Measurements from ENCODE around the gene ZNF281.
A peak's percentile ranks its signal among the peaks of the same experiment; 100 is the strongest.
"Not testable (repeated sequence)": the region's sequence is repeated elsewhere in the genome, so short reads cannot be mapped to it uniquely, and the experiment has no call there.

ZNF281 gene

DNA sequence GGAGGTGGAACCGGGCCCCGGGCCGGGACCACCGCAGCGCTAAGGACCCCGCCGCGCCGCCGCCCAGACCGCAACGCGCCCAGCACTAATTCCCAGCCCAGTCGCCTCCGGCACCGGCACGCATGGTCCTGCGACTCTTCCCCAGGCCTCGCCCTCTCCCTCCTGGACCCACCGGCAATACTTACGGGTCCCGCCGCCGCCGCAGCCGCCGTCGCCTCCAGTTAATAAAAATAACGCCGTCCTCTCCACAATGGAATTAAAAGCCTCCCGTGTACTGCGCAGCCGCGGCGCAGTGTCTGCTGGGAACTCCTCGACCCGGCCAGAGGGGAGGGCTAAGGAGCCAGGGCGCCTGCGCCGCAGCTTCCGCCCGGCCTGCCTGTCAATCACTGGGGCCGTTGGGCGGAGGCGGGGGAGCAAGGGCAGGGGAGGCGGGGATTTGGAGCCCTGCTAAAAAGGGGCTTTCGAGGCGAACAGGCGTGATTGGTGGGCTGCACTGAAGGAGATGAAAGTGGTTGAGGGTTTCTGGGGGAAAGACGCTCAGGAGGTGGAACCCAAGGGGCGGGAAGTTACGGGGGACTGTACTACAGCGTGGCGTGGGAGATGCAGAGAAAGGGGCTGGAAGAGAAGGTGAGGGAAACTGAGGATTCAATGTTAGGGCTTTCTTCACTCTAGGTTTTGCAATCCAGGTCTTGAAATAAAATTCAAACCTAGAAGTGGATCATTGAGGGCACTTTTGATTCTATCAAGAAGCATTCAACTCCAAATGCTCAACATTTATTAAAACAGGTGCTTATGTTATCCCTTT lies at the start of gene ZNF281:
TSS of gene ZNF281 (minus strand) at position 276 of the 805 bp plus-strand sequence. CDS start 331 bp downstream, outside the sequence.
- FAIRE-seq (peak; percentile 24), DNase-seq (ENCODE audit: low spot score) (peak; percentile 86)

GRCh38 chr1:200458780-200459179 lies 48.9 kb upstream of the ZNF281 start:
- DNase-seq (ENCODE audit: low spot score) (no peak), FAIRE-seq (no peak)

DNA sequence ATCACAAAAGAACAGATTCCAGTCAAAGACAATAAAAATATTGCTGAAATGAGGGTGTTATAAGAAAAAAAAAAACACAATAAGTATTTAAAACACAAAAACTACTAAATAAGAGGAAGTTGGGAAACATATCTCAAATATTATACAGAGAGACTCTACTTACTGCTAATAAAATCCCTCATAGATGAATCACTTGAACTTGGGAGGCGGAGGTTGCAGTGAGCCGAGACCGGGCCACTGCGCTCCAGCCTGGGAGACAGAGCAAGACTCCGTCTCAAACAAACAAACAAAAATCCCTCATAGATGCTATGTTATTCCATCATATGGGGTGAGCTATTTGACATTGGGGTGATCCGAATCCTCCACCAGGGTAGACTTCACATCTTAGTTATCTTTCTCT lies 48.0 kb upstream of the ZNF281 start:
- DNase-seq (ENCODE audit: low spot score) (no peak), FAIRE-seq (no peak)

GRCh38 chr1:200454425-200454824 lies 44.6 kb upstream of the ZNF281 start:
- FAIRE-seq: no peak
- DNase-seq (ENCODE audit: low spot score): no peak

DNA sequence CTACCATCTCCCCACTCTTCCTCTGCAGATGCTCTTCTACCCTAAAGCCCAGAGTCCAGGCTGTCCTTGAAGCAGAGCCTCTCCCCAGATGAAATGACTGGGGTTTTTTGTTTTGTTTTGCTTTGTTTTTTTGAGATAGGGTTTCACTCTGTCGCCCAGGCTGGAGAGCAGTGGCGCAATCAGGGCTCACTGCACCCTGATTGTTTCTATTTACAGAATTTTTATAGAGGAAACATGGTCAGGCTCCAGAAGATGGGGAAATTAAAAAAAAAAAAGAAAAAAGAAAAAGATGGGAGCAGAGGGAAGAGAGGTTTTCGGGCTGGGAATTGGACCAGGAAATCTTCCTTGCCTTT lies 43.7 kb upstream of the ZNF281 start:
- DNase-seq (ENCODE audit: low spot score) (no peak), FAIRE-seq (no peak)

- FAIRE-seq: no peak
- DNase-seq (ENCODE audit: low spot score): no peak
Observed at GRCh38 chr1:200452850-200453552, 43.2 kb upstream of the ZNF281 start.

DNA sequence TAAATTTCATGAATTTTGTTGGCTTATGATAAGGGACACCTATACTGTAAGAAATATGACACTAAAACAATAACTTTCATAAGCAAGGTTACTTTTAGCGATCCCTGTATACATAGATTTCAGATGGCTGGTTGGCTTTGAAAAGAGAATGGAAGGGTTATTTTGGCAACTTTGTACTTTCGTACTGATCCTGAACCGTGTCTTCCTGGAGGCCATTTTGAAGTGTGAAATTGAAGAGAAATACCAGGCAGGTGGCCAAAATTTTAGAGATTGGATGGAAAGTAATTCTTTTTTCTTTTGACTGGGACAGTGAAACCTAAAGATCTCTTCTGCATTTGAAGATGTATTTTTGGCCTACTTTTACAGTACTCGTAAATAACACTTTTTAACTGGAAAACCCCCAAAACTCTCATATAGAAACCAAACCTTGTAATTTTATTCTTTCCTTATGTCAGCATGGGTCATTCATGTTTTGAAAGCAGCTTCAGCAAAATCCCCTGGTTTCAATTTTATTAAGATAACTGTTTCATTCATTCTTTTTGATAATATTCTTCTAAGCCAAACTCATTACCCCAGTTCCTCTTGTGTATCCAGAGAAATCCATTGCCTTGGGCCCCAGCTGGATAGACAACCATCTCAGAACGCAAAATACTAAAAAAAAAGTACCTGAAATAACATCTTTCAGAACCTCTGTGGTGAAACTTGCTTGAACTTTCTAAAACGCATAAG lies 38.4 kb upstream of the ZNF281 start:
- DNase-seq (ENCODE audit: low spot score): no peak

DNA sequence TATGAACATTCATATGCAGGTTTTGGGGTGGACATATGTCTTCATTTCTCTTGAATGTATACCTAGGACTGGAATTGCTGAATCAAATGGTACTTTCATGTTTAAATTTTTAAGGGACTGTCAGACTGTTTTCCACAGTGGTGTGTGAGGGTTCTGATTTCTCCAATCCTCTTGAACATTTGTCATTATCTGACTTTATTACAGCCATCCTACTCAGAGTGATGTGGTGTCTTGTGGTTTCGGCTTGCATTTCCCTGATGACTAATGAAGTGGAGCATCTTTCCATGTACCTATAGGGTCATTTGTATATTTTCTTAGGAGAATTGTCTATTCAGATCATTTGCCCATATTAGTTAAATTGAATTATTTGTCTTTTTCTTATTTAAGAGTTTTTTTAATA lies 35.4 kb upstream of the ZNF281 start:
- DNase-seq (ENCODE audit: low spot score): peak; percentile 63
- FAIRE-seq: peak; percentile 92

More for the DNA sequence above, 38.4 kb upstream of the ZNF281 start:
- no peak for FAIRE-seq

DNA sequence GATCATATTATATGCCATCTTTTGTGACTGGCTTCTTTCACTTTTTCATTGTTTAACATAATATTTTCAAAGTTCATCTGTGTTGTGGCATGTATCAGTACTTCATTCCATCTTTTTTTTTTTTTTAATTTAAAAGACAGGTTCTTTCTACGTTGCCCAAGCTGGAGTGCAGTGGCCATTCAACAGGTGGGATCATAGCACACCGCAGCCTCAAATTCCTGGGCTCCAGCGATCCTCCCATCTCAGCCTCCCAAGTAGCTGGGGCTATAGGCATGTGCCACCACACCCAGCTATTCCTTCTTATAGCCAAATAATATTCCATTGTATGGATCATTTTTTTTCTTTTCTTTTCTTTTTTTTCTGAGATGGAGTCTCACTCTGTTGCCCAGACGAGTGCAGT lies 34.6 kb upstream of the ZNF281 start:
- FAIRE-seq: no peak
- no peak for DNase-seq (ENCODE audit: low spot score)

GRCh38 chr1:200443860-200444259 lies 34.0 kb upstream of the ZNF281 start:
- DNase-seq (ENCODE audit: low spot score): no peak
- no peak for FAIRE-seq

DNA sequence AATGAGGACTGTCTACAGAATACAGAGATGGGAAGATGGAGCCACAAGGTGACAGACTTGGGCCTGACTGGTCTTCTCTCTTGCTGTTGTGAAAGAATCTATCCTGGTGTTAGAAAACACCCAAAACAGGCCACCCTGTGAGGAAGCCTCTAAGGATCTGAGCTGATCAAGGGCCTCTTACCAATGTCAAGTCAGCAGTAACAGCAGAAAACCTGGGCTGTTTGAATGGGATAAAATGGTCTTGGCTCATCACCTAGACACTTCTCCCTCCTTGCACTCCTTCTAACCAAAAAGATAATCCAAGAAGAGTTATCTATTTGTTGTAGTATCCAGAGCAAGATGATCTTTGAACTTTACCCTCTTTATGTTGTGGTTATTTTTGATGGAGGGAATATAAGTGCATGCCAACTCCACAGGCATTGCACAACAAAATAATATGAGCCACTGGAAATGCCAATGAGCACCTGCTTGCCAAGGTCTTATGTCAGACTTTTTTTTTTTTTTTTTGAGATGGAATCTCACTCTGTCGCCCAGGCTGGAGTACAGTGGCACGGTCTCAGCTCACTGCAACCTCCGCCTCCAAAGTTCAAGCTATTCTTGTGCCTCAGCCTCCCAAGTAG lies 32.8 kb upstream of the ZNF281 start:
- DNase-seq (ENCODE audit: low spot score): no peak
- no peak for FAIRE-seq

- FAIRE-seq (no peak), DNase-seq (ENCODE audit: low spot score) (no peak)
Observed at GRCh38 chr1:200442023-200442422, 32.2 kb upstream of the ZNF281 start.

DNA sequence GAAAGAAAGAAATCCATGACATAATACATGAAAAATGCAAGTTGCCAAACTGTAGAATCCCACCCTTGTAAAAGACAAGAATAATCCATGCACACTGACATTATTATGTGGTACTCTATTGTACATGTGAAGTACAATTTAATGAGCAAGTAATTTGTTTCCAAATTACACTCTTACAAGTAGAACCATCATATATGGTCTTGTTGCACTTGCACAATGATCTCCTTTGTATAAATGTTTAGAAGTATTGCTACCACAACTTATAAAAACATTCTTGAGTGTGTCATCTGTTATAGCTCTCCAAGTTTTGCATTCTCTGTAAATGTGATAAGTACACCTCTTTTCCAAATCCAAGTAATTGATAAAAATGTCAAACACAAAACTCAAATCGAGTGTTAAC lies 29.1 kb upstream of the ZNF281 start:
- no peak for DNase-seq (ENCODE audit: low spot score)
- no peak for FAIRE-seq

- FAIRE-seq: peak; percentile 65
- DNase-seq (ENCODE audit: low spot score): not testable (repeated sequence)
Observed at GRCh38 chr1:200438413-200438812, 28.6 kb upstream of the ZNF281 start.

- FAIRE-seq (no peak), DNase-seq (ENCODE audit: low spot score) (no peak)
Observed at GRCh38 chr1:200437556-200438203, 27.8 kb upstream of the ZNF281 start.

DNA sequence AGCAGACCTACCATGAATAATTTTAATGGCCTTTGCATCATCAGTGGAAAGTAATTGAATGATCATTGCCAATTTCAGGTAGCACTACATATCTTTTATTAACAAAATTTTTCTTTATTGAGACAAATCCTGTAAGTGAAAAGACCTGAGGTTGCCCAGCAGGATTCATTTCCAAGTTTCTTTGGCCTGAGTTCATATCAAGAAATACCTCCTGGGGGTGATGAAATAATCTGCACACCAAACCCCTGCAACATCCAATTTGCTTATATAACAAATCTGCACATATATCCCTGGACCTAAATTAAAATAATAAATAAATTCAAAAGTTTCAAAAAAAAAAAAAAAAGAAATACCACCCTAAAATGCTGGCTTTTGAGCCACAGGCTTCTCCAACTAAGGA lies 27.3 kb upstream of the ZNF281 start:
- no peak for FAIRE-seq
- no peak for DNase-seq (ENCODE audit: low spot score)

DNA sequence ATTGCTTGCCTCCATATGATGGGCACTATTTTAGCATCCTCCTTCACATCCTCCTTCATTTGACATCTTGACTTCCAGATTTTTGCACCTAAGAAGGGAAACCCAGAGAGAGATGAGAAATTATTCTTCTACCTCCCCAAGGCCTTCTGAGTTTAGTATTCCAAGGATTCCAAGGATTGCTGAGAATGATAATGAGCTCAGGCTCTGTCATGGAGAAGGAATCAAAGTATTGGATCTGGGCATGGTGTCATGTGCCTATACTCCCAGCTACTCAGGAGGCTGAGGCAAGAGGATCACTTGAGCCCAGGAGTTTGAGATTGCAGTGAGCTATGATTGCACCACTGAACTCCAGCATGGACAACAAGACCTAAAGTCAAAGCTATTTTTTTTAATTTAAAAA lies 26.6 kb upstream of the ZNF281 start:
- DNase-seq (ENCODE audit: low spot score) (no peak), FAIRE-seq (no peak)

- FAIRE-seq (no peak), DNase-seq (ENCODE audit: low spot score) (no peak)
Observed at GRCh38 chr1:200435200-200435780, 25.5 kb upstream of the ZNF281 start.

DNA sequence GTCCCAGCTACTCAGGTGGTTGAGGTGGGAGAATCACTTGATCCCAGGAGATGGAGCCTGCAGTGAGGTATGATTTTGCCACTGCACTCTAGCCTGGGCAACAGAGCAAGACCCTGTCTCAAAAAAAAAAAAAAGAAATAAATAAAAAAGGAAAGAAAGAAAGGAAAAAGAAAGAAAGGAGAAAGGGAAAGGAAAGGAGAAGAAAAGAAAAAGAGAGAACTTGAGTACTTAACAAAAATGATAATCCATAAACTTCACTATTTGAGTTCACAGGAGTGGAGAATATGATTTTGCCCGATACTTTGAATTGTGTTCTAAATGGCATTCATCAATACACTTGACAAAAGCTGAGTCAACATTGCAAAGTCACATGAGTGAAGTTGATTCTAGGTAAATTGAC lies 23.8 kb upstream of the ZNF281 start:
- FAIRE-seq: no peak
- no peak for DNase-seq (ENCODE audit: low spot score)

DNA sequence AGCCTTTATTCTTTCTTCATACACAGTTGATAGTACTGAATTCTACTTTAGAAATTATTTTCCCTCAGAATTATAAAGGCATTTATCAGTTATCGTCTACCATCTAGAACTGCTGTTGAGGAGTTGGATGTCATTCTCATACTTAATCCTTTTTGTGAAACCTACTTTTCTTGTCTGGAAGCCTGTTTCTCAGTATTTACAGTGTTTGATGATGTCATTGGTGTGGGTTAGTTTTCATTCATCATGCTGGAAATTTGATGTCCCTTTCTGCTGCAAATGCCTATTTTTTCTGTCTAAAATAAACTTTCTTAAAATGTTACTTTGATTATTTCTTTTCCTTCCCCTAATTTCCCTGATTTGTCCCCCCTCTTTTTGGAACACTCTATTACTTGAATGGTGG lies 22.8 kb upstream of the ZNF281 start:
- no peak for DNase-seq (ENCODE audit: low spot score)
- no peak for FAIRE-seq

- FAIRE-seq: peak; percentile 88
- peak; percentile 87 for DNase-seq (ENCODE audit: low spot score)
Observed at GRCh38 chr1:200429221-200429751, 19.4 kb upstream of the ZNF281 start.

Data from RCC 7860 (cell line).